ENCODE measurements around the gene RABEP2. TPM values are rescaled to one million over a fixed set of nuclear protein-coding genes. Genes with fewer than 3 reads are reported as not detected.

Gene RABEP2
- total and polyA plus RNA-seq, 2 experiments from 2014 or later, result 11.8 to 27.2 TPM

DNA sequence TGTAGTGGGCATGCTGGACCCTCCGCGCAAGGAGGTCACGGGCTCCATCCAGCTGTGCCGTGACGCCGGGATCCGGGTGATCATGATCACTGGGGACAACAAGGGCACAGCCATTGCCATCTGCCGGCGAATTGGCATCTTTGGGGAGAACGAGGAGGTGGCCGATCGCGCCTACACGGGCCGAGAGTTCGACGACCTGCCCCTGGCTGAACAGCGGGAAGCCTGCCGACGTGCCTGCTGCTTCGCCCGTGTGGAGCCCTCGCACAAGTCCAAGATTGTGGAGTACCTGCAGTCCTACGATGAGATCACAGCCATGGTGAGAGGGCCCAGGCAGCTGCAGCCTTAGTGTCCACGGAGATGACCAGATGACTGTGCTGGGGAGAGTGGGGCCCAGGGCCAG lies 24.4 kb downstream of the RABEP2 start:
- no peak overlapping the region for H3K27ac ChIP-seq (ENCODE audit: low read depth)
- no peaks in the 10 kb centered on the region; the same call in 1 of the 2 replicates for H4K20me1 ChIP-seq (replicated peaks; ENCODE audit: insufficient read depth)
- H3K36me3 Mint-ChIP-seq (ENCODE audit: low read depth), result no peaks in the 10 kb centered on the region; the same call in 2 of the 3 replicates
- H2AFZ ChIP-seq, result no peak overlapping the region
- no peaks in the 10 kb centered on the region for H3K79me2 ChIP-seq (replicated peaks; ENCODE audit: insufficient read depth)
- H3K27ac Mint-ChIP-seq, result no peak overlapping the region
- H3K4me1 ChIP-seq (ENCODE audit: insufficient read depth), result no peaks in the 10 kb centered on the region
- DNase-seq (ENCODE audit: low spot score) (no peak), ATAC-seq (no peak)
- H3K27me3 ChIP-seq (ENCODE audit: insufficient read depth), result no peaks in the 10 kb centered on the region
- TF ChIP-seq NANOG (IDR thresholded peaks at IDR 0.05; ENCODE audit: borderline replicate concordance) (no peak), ZNF114 (CRISPR knock-in tag; IDR thresholded peaks at IDR 0.05) (no peak), ZNF331 (CRISPR knock-in tag; IDR thresholded peaks at IDR 0.05; ENCODE audit: low read depth) (no peak), POLR2AphosphoS5 (IDR thresholded peaks at IDR 0.05; ENCODE audit: low read depth) (no peak), EZH2phosphoT487 (IDR thresholded peaks at IDR 0.05; ENCODE audit: unreplicated experiment) (no peak), STAT1 (IDR thresholded peaks at IDR 0.05; ENCODE audit: unreplicated experiment) (no peak), CREB1 (CRISPR knock-in tag; IDR thresholded peaks at IDR 0.05; ENCODE audit: low read depth) (no peak), JUNB (IDR thresholded peaks at IDR 0.05; ENCODE audit: unreplicated experiment) (no peak), EZH2 (IDR thresholded peaks at IDR 0.05; ENCODE audit: low read depth, unreplicated experiment) (no peak)
- TF ChIP-seq, protein P1, sequence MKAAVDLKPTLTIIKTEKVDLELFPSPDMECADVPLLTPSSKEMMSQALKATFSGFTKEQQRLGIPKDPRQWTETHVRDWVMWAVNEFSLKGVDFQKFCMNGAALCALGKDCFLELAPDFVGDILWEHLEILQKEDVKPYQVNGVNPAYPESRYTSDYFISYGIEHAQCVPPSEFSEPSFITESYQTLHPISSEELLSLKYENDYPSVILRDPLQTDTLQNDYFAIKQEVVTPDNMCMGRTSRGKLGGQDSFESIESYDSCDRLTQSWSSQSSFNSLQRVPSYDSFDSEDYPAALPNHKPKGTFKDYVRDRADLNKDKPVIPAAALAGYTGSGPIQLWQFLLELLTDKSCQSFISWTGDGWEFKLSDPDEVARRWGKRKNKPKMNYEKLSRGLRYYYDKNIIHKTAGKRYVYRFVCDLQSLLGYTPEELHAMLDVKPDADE (IDR thresholded peaks at IDR 0.05), result no peak
- TF ChIP-seq, protein P2, sequence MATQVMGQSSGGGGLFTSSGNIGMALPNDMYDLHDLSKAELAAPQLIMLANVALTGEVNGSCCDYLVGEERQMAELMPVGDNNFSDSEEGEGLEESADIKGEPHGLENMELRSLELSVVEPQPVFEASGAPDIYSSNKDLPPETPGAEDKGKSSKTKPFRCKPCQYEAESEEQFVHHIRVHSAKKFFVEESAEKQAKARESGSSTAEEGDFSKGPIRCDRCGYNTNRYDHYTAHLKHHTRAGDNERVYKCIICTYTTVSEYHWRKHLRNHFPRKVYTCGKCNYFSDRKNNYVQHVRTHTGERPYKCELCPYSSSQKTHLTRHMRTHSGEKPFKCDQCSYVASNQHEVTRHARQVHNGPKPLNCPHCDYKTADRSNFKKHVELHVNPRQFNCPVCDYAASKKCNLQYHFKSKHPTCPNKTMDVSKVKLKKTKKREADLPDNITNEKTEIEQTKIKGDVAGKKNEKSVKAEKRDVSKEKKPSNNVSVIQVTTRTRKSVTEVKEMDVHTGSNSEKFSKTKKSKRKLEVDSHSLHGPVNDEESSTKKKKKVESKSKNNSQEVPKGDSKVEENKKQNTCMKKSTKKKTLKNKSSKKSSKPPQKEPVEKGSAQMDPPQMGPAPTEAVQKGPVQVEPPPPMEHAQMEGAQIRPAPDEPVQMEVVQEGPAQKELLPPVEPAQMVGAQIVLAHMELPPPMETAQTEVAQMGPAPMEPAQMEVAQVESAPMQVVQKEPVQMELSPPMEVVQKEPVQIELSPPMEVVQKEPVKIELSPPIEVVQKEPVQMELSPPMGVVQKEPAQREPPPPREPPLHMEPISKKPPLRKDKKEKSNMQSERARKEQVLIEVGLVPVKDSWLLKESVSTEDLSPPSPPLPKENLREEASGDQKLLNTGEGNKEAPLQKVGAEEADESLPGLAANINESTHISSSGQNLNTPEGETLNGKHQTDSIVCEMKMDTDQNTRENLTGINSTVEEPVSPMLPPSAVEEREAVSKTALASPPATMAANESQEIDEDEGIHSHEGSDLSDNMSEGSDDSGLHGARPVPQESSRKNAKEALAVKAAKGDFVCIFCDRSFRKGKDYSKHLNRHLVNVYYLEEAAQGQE (IDR thresholded peaks at IDR 0.05; ENCODE audit: unreplicated experiment), result no peak
- TF ChIP-seq, protein P3, sequence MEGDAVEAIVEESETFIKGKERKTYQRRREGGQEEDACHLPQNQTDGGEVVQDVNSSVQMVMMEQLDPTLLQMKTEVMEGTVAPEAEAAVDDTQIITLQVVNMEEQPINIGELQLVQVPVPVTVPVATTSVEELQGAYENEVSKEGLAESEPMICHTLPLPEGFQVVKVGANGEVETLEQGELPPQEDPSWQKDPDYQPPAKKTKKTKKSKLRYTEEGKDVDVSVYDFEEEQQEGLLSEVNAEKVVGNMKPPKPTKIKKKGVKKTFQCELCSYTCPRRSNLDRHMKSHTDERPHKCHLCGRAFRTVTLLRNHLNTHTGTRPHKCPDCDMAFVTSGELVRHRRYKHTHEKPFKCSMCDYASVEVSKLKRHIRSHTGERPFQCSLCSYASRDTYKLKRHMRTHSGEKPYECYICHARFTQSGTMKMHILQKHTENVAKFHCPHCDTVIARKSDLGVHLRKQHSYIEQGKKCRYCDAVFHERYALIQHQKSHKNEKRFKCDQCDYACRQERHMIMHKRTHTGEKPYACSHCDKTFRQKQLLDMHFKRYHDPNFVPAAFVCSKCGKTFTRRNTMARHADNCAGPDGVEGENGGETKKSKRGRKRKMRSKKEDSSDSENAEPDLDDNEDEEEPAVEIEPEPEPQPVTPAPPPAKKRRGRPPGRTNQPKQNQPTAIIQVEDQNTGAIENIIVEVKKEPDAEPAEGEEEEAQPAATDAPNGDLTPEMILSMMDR (conservative IDR thresholded peaks at IDR 0.05; ENCODE audit: low read depth in 2 of 2), result no peak
- TF ChIP-seq, protein P4, sequence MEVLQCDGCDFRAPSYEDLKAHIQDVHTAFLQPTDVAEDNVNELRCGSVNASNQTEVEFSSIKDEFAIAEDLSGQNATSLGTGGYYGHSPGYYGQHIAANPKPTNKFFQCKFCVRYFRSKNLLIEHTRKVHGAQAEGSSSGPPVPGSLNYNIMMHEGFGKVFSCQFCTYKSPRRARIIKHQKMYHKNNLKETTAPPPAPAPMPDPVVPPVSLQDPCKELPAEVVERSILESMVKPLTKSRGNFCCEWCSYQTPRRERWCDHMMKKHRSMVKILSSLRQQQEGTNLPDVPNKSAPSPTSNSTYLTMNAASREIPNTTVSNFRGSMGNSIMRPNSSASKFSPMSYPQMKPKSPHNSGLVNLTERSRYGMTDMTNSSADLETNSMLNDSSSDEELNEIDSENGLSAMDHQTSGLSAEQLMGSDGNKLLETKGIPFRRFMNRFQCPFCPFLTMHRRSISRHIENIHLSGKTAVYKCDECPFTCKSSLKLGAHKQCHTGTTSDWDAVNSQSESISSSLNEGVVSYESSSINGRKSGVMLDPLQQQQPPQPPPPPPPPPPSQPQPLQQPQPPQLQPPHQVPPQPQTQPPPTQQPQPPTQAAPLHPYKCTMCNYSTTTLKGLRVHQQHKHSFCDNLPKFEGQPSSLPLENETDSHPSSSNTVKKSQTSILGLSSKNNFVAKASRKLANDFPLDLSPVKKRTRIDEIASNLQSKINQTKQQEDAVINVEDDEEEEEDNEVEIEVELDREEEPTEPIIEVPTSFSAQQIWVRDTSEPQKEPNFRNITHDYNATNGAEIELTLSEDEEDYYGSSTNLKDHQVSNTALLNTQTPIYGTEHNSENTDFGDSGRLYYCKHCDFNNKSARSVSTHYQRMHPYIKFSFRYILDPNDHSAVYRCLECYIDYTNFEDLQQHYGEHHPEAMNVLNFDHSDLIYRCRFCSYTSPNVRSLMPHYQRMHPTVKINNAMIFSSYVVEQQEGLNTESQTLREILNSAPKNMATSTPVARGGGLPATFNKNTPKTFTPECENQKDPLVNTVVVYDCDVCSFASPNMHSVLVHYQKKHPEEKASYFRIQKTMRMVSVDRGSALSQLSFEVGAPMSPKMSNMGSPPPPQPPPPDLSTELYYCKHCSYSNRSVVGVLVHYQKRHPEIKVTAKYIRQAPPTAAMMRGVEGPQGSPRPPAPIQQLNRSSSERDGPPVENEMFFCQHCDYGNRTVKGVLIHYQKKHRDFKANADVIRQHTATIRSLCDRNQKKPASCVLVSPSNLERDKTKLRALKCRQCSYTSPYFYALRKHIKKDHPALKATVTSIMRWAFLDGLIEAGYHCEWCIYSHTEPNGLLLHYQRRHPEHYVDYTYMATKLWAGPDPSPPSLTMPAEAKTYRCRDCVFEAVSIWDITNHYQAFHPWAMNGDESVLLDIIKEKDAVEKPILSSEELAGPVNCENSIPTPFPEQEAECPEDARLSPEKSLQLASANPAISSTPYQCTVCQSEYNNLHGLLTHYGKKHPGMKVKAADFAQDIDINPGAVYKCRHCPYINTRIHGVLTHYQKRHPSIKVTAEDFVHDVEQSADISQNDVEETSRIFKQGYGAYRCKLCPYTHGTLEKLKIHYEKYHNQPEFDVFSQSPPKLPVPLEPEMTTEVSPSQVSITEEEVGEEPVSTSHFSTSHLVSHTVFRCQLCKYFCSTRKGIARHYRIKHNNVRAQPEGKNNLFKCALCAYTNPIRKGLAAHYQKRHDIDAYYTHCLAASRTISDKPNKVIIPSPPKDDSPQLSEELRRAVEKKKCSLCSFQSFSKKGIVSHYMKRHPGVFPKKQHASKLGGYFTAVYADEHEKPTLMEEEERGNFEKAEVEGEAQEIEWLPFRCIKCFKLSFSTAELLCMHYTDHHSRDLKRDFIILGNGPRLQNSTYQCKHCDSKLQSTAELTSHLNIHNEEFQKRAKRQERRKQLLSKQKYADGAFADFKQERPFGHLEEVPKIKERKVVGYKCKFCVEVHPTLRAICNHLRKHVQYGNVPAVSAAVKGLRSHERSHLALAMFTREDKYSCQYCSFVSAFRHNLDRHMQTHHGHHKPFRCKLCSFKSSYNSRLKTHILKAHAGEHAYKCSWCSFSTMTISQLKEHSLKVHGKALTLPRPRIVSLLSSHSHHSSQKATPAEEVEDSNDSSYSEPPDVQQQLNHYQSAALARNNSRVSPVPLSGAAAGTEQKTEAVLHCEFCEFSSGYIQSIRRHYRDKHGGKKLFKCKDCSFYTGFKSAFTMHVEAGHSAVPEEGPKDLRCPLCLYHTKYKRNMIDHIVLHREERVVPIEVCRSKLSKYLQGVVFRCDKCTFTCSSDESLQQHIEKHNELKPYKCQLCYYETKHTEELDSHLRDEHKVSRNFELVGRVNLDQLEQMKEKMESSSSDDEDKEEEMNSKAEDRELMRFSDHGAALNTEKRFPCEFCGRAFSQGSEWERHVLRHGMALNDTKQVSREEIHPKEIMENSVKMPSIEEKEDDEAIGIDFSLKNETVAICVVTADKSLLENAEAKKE (CRISPR knock-in tag; IDR thresholded peaks at IDR 0.05), result no peak
- H3F3A ChIP-seq (replicated peaks; ENCODE audit: low read depth), result no peaks in the 10 kb centered on the region
- no peak overlapping the region for H3K4me2 ChIP-seq
- no peak overlapping the region for H3K4me3 ChIP-seq
- no peaks in the 10 kb centered on the region for H3K9me2 ChIP-seq (ENCODE audit: insufficient read depth)
- no peaks in the 10 kb centered on the region for H3K36me3 ChIP-seq (ENCODE audit: insufficient read depth)
- no peaks in the 10 kb centered on the region for H3K9me3 Mint-ChIP-seq
- H3K4me1 Mint-ChIP-seq, result no peaks in the 10 kb centered on the region
- no peak overlapping the region for H3K4me3 Mint-ChIP-seq
- H3K27me3 Mint-ChIP-seq (ENCODE audit: insufficient read depth, low read depth, poor library complexity), result peaks cover 6% of the 10 kb centered on the region
